Upper lobe of left lung (tissue), 4 donors: Measurements from ENCODE around the gene ABCG1.

ENCODE experiments used
- CTCF ChIP-seq, 6 experiments: fragments of 450-650 bp in 4 of 6; fragments of 200-600 bp in 2 of 6; sonication (generic) in 2 of 6; IDR thresholded peaks; one replicate each; pipeline ENCODE4 v1.5.1; 2016 to 2019; ENCODE audit warnings: antibody characterized with exemption in 6 of 6
- POLR2A ChIP-seq, 4 donors: fragments of 450-650 bp; IDR thresholded peaks; one replicate each; pipeline ENCODE4 v1.5.1; 2016 to 2017; ENCODE audit warnings: antibody characterized with exemption in 4 of 4, mild to moderate bottlenecking in 2 of 4
- POLR2AphosphoS5 ChIP-seq, 2 donors: sonication (generic); formaldehyde crosslinking; IDR thresholded peaks; one replicate each; pipeline ENCODE4 v1.5.1; 2017; ENCODE audit warnings: antibody characterized with exemption in 2 of 2

DNA sequence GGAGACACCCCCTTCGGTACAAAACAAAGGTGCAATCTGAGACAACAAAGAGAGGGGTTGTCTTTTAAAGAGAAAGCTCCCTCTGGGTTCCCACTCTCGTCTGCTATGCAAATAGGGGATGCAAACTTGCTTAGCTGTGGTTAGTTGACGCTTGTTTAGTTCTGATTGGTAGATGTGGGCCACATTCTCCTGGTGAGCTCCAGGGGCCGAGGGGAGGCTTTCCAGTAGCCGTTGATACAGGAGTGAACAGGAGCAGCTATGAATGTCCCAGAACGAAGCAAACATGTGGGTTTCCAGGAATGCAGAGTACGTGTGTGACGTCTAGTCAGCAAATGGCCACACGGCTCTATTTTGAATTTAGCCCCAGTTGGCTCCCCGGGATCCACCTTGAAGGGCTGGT, 117.1 kb downstream of the ABCG1 start:
- TF ChIP-seq CTCF (IDR thresholded peaks at IDR 0.05) (no peak), POLR2A (IDR thresholded peaks at IDR 0.05) (no peak), POLR2AphosphoS5 (IDR thresholded peaks at IDR 0.05) (no peak)
